ENCODE measurements around the gene ARHGEF28. TPM values are rescaled to one million over a fixed set of nuclear protein-coding genes. Genes with fewer than 3 reads are reported as not detected.

The ARHGEF28 gene
- total and polyA plus RNA-seq, 2 of the 13 experiments (the other 11 are each of a cell fraction or from before 2014, with no cell fraction given) = 17.4 to 34.1 TPM

DNA sequence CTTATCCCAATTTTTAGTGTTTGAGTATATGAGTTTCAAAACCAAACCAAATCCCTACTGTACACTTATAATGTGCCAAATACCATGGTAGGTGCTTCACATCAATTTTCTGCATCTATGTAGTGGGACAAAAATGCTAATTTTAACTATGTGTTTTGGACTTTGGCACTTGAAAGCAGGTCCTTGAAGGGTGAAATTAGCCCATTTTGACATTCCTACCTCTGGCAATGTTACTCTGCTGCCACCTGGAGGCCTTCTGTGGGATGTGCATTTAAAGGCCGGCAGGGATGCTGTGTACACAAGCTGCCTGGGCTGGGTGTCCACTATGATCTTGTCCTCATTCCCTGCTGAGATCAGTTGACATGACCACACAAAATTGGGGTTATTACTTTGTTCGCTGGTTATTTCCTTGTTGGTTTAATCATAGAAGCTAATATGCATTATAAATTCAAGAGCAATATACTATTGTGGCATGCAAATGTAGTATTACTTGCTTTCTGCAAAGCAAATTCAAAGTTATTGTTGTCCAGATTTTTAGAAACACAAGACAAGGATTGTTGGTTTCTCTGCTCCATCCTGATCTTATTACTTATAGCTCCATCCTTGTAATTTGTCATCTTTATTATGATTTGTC is 166.8 kb downstream of the ARHGEF28 start (continued):
- TF ChIP-seq NR2F6 (IDR thresholded peaks at IDR 0.05) (no peak), NR2F6 (CRISPR knock-in tag; IDR thresholded peaks at IDR 0.05) (0 out of 2 replicates have a peak, but pooled peaks have one; percentile 17), POGZ (CRISPR knock-in tag; IDR thresholded peaks at IDR 0.05) (no peak), CHD4 (IDR thresholded peaks at IDR 0.05; ENCODE audit: borderline replicate concordance, low read length) (no peak), ZNF576 (CRISPR knock-in tag; IDR thresholded peaks at IDR 0.05) (no peak), ZMYM4 (CRISPR knock-in tag; IDR thresholded peaks at IDR 0.05) (peak; percentile 66), ZNF235 (CRISPR knock-in tag; IDR thresholded peaks at IDR 0.05; ENCODE audit: borderline replicate concordance) (no peak), EEA1 (CRISPR knock-in tag; IDR thresholded peaks at IDR 0.05; ENCODE audit: borderline replicate concordance) (no peak), DPF2 (CRISPR knock-in tag; IDR thresholded peaks at IDR 0.05; ENCODE audit: borderline replicate concordance, low read depth) (no peak), ZBTB25 (CRISPR knock-in tag; IDR thresholded peaks at IDR 0.05) (peak; percentile 34; the same call in 1 of the 2 replicates), ZNF598 (CRISPR knock-in tag; IDR thresholded peaks at IDR 0.05; ENCODE audit: borderline replicate concordance) (no peak), ZKSCAN8 (CRISPR knock-in tag; IDR thresholded peaks at IDR 0.05; ENCODE audit: borderline replicate concordance) (peak; percentile 54; the same call in 1 of the 2 replicates), U2AF2 (IDR thresholded peaks at IDR 0.05; ENCODE audit: low read depth, low read length) (no peak), SMYD3 (CRISPR knock-in tag; IDR thresholded peaks at IDR 0.05) (0 out of 2 replicates have a peak, but pooled peaks have one; percentile 68), MXI1 (IDR thresholded peaks at IDR 0.05; ENCODE audit: borderline replicate concordance, low read depth, low read length) (peak; percentile 43; the same call in 1 of the 3 replicates), SRY (CRISPR knock-in tag; IDR thresholded peaks at IDR 0.05) (no peak), HMG20B (CRISPR knock-in tag; conservative IDR thresholded peaks at IDR 0.05) (no peak), PHF8 (CRISPR knock-in tag; IDR thresholded peaks at IDR 0.05) (no peak), ARHGAP35 (CRISPR knock-in tag; IDR thresholded peaks at IDR 0.05; ENCODE audit: borderline replicate concordance) (no peak), ZNF17 (CRISPR knock-in tag; IDR thresholded peaks at IDR 0.05) (no peak), PPARG (CRISPR knock-in tag; conservative IDR thresholded peaks at IDR 0.05) (peak; percentile 58; the same call in 1 of the 2 replicates), ZNF230 (CRISPR knock-in tag; IDR thresholded peaks at IDR 0.05) (peak; percentile 31; the same call in 1 of the 2 replicates), CENPX (CRISPR knock-in tag; IDR thresholded peaks at IDR 0.05) (no peak), NRL (CRISPR knock-in tag; IDR thresholded peaks at IDR 0.05; ENCODE audit: borderline replicate concordance) (no peak), ZNF780A (CRISPR knock-in tag; IDR thresholded peaks at IDR 0.05) (no peak), AKNA (CRISPR knock-in tag; IDR thresholded peaks at IDR 0.05; ENCODE audit: borderline replicate concordance) (no peak)
